ENCODE results near the gene HARS1.

GRCh38 chr5:140696891-140697492 lies 5.8 kb upstream of the HARS1 start:
- TF ChIP-seq POLR2A (IDR thresholded peaks at IDR 0.05; ENCODE audit: low read depth, low read length) (no peak), TAF1 (IDR thresholded peaks at IDR 0.05; ENCODE audit: low read depth, low read length) (no peak), POLR2AphosphoS5 (IDR thresholded peaks at IDR 0.05; ENCODE audit: low read depth, low read length) (no peak)

Data from GM12891 (cell line).